Measurements from ENCODE around the gene DBF4. TPM values are rescaled to one million over a fixed set of nuclear protein-coding genes. Genes with fewer than 3 reads are reported as not detected.
"Not testable (repeated sequence)": the region's sequence is repeated elsewhere in the genome, so short reads cannot be mapped to it uniquely, and the experiment has no call there.

The DBF4 gene
- total RNA-seq, 1 donor from 2014 or later = 1.3 TPM

DNA sequence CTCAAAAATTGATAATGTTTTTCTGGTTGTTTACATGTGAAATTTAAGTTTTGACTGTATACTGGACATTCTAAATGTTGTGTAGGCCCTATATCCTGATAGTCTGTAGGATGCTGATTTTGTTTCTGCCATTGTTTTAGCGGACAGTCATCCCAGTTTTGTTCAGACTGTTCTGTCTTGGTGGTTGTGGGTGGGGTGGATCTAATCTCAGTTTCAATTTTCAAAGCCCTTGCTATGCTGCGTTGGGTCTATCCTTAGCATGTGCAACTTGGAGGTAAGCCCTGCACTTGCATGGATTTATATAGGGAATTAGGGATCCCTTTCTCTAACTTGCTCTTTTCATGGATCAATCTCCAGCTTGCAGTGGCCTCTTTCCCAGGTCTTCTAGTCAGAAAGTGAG is 19.1 kb downstream of the DBF4 start:
- no peak for DNase-seq
- Histone ChIP-seq H3K4me3 (no peak overlapping the region), H3K27ac (replicated peaks) (no peak overlapping the region), H3K36me3 (peaks cover 22% of the 10 kb centered on the region), H3K27me3 (ENCODE audit: low read depth) (no peaks in the 10 kb centered on the region), H3K4me1 (no peaks in the 10 kb centered on the region), H3K9me3 (replicated peaks) (no peaks in the 10 kb centered on the region)
- intact Hi-C loops (cut with micrococcal nuclease) = no loop called here
- TF ChIP-seq, protein P1, sequence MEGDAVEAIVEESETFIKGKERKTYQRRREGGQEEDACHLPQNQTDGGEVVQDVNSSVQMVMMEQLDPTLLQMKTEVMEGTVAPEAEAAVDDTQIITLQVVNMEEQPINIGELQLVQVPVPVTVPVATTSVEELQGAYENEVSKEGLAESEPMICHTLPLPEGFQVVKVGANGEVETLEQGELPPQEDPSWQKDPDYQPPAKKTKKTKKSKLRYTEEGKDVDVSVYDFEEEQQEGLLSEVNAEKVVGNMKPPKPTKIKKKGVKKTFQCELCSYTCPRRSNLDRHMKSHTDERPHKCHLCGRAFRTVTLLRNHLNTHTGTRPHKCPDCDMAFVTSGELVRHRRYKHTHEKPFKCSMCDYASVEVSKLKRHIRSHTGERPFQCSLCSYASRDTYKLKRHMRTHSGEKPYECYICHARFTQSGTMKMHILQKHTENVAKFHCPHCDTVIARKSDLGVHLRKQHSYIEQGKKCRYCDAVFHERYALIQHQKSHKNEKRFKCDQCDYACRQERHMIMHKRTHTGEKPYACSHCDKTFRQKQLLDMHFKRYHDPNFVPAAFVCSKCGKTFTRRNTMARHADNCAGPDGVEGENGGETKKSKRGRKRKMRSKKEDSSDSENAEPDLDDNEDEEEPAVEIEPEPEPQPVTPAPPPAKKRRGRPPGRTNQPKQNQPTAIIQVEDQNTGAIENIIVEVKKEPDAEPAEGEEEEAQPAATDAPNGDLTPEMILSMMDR (IDR thresholded peaks at IDR 0.05; ENCODE audit: borderline replicate concordance) = no peak

DNA sequence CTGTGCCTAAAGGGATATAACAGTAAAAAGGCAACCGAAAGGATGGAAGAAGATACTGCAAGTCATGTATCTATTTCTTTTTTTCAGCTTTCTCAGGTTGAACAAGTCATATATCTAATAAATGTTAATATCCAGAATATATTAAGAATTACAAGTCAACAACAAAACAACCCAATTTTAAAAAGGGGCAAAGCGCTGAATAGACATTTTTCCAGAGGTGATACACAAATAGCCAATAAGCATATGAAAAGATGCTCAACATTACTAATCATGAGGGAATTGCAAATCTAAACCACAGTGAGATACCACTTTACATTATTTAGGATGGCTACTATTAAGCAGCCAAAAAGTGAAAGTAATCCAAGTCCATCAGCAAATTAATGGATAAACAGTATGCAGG is 23.0 kb downstream of the DBF4 start:
- intact Hi-C loops (cut with micrococcal nuclease) = no loop called here
- Histone ChIP-seq H3K4me1 (no peaks in the 10 kb centered on the region), H3K36me3 (peaks cover 39% of the 10 kb centered on the region), H3K27me3 (ENCODE audit: low read depth) (no peaks in the 10 kb centered on the region), H3K4me3 (no peak overlapping the region), H3K27ac (replicated peaks) (no peak overlapping the region), H3K9me3 (replicated peaks) (no peaks in the 10 kb centered on the region)
- TF ChIP-seq, protein P1 (IDR thresholded peaks at IDR 0.05; ENCODE audit: borderline replicate concordance) = no peak
- DNase-seq = no peak

DNA sequence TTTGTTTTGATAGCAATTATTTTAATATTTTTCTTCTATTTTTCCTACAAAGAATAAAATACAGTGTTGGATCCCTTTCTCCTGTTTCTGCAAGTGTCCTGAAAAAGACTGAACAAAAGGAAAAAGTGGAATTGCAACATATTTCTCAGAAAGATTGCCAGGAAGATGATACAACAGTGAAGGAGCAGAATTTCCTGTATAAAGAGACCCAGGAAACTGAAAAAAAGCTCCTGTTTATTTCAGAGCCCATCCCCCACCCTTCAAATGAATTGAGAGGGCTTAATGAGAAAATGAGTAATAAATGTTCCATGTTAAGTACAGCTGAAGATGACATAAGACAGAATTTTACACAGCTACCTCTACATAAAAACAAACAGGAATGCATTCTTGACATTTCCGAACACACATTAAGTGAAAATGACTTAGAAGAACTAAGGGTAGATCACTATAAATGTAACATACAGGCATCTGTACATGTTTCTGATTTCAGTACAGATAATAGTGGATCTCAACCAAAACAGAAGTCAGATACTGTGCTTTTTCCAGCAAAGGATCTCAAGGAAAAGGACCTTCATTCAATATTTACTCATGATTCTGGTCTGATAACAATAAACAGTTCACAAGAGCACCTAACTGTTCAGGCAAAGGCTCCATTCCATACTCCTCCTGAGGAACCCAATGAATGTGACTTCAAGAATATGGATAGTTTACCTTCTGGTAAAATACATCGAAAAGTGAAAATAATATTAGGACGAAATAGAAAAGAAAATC is 31.0 kb downstream of the DBF4 start:
- intact Hi-C loops (cut with micrococcal nuclease); H3K4me3 ChIP-seq; DNase-seq; H3K27me3 ChIP-seq (ENCODE audit: low read depth); H3K36me3 ChIP-seq; H3K27ac ChIP-seq (replicated peaks); H3K4me1 ChIP-seq; H3K9me3 ChIP-seq (replicated peaks): not testable (repeated sequence)

DNA sequence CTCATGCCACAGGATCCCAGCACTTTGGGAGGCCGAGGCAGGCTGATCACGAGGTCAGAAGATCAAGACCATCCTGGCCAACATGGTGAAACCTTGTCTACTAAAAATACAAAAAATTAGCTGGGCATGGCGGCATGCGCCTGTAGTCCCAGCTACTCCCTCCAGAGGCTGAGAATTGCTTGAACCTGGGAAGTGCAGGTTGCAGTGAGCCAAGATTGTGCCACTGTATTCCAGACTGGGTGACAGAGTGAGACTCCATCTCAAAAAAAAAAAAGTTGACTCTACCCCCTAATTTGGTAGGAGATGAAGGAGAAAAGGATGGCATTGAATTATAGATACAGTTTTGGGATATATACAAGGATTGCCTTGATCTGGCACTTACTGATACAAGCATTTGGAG is 32.5 kb downstream of the DBF4 start:
- intact Hi-C loops (cut with micrococcal nuclease); H3K9me3 ChIP-seq (replicated peaks); H3K27ac ChIP-seq (replicated peaks): not testable (repeated sequence)

DNA sequence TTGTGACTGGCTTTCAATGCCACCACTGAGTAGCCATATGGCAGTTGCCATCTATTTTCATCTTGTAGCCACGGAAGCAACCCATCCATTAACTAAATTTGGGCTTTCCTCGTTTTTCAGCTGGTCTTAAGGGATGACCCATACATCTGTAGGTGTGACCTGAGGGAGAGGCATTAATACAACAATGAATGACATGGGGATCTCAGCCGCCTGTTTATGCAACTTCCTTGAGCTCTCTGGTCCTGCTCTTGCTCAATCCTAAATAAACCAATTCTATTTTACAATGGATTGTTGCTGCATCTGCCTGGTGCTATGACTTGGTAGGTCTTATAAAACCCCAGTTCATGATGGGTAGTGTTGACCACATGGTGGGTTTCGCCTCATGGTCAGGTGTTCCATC is 35.8 kb downstream of the DBF4 start:
- no peaks in the 10 kb centered on the region for H3K9me3 ChIP-seq (replicated peaks)
- no peak overlapping the region for H3K27ac ChIP-seq (replicated peaks)
- no peaks in the 10 kb centered on the region for H3K36me3 ChIP-seq
- no peaks in the 10 kb centered on the region for H3K27me3 ChIP-seq (ENCODE audit: low read depth)
- no peak for DNase-seq
- intact Hi-C loops (cut with micrococcal nuclease) = no loop called here
- TF ChIP-seq, protein P1 (IDR thresholded peaks at IDR 0.05; ENCODE audit: borderline replicate concordance) = no peak
- H3K4me3 ChIP-seq = no peak overlapping the region
- H3K4me1 ChIP-seq = no peaks in the 10 kb centered on the region

More for the DNA sequence above, 32.5 kb downstream of the DBF4 start:
- not testable (repeated sequence) for H3K4me3 ChIP-seq; H3K27me3 ChIP-seq (ENCODE audit: low read depth); DNase-seq; H3K36me3 ChIP-seq; H3K4me1 ChIP-seq

DNA sequence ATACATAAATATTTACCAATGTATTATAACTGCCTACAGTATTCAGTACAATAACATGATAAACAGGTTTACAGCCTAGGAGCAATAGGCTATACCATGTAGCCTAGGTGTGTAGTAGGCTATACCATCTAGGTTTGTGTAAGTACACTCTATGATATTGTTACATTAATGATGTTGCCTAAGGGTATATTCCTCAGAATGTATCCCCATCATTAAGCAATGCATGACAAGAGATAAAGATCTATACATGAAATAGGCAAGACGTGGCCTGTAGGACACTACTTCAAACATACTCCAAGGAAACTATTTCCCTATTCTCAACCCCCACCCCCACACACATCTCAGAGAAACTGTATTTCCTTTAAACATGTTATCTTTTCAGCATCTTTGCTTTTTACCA is 42.4 kb downstream of the DBF4 start:
- Histone ChIP-seq H3K4me1 (no peaks in the 10 kb centered on the region), H3K36me3 (no peaks in the 10 kb centered on the region), H3K4me3 (no peak overlapping the region), H3K9me3 (replicated peaks) (no peaks in the 10 kb centered on the region), H3K27ac (replicated peaks) (no peak overlapping the region), H3K27me3 (ENCODE audit: low read depth) (no peaks in the 10 kb centered on the region)
- intact Hi-C loops (cut with micrococcal nuclease) = no loop called here
- TF ChIP-seq, protein P1 (IDR thresholded peaks at IDR 0.05; ENCODE audit: borderline replicate concordance) = no peak
- DNase-seq = no peak
